Spleen (tissue), 7 donors: ENCODE data around the gene EPHA2.

Source experiments
- CTCF ChIP-seq, 11 experiments: fragments of 200-600 bp in 7 of 11; fragments of 450-650 bp in 4 of 11; sonication (generic) in 4 of 11; IDR thresholded peaks in 8 of 11; conservative IDR thresholded peaks in 3 of 11; 1 replicate in 7 of 11; 2 replicates in 4 of 11; pipeline versions ENCODE4 v1.4.0 to v1.8.0; 2016 to 2021; ENCODE audit warnings: antibody characterized with exemption in 11 of 11, inconsistent platforms in 4 of 11, mild to moderate bottlenecking in 1 of 11
- POLR2A ChIP-seq, 3 donors: fragments of 450-650 bp; IDR thresholded peaks; one replicate each; pipeline ENCODE4 v1.5.1; 2017; ENCODE audit warnings: antibody characterized with exemption in 3 of 3, mild to moderate bottlenecking in 1 of 3
- donor health status: DM: no; HTN: no; CAD: no; lungs with moderate emphysema.
- donor health status: DM: no; HTN: no; CAD: no.
- donor health status: DM: no; HTN: no; CAD: no.

- no peak for TF ChIP-seq CTCF (IDR thresholded peaks at IDR 0.05 in 8 of 11, conservative IDR thresholded peaks at IDR 0.05 in 3 of 11)
- no peak for TF ChIP-seq POLR2A (IDR thresholded peaks at IDR 0.05)
Observed at GRCh38 chr1:16127676-16128337, 28.1 kb downstream of the EPHA2 start.
